ENCODE results near the gene ARHGAP23. TPM values are rescaled to one million over a fixed set of nuclear protein-coding genes. Genes with fewer than 3 reads are reported as not detected.

ARHGAP23 gene
- total and polyA plus RNA-seq, 7 donors, result 0.69 to 42.1 (median 11.2) TPM

- no peak for DNase-seq
- intact Hi-C loops (cut with DNase I), result no loop called here
- no peak overlapping the region for H3K27ac ChIP-seq
- TF ChIP-seq POLR2A (IDR thresholded peaks at IDR 0.05) (no peak), EP300 (IDR thresholded peaks at IDR 0.05) (no peak), CTCF (IDR thresholded peaks at IDR 0.05) (no peak), POLR2AphosphoS5 (IDR thresholded peaks at IDR 0.05) (no peak)
- H3K36me3 ChIP-seq, result no peaks in the 10 kb centered on the region
- no peaks in the 10 kb centered on the region for H3K27me3 ChIP-seq
- H3K4me1 ChIP-seq, result no peaks in the 10 kb centered on the region
- H3K4me3 ChIP-seq, result no peak overlapping the region
- H3K9me3 ChIP-seq, result no peaks in the 10 kb centered on the region
- 89 to 90% methylated on average over 11 of the region's 11 CpGs for WGBS, 2 donors
These were observed 118.1 kb downstream of the ARHGAP23 start for GRCh38 chr17:38546396-38546795.

- Histone ChIP-seq H3K4me1 (no peaks in the 10 kb centered on the region), H3K9me3 (no peaks in the 10 kb centered on the region), H3K4me3 (no peak overlapping the region), H3K36me3 (no peaks in the 10 kb centered on the region), H3K27me3 (no peaks in the 10 kb centered on the region), H3K27ac (no peak overlapping the region)
- intact Hi-C loops (cut with DNase I), result no loop called here
- TF ChIP-seq POLR2A (IDR thresholded peaks at IDR 0.05) (no peak), CTCF (IDR thresholded peaks at IDR 0.05) (no peak), POLR2AphosphoS5 (IDR thresholded peaks at IDR 0.05) (no peak), EP300 (IDR thresholded peaks at IDR 0.05) (no peak)
- no peak for DNase-seq
- 75 to 87% methylated on average over 12 of the region's 12 CpGs for WGBS, 2 donors
These were observed 119.2 kb downstream of the ARHGAP23 start for GRCh38 chr17:38547444-38547843.

- 80 to 81% methylated on average over 4 of the region's 4 CpGs for WGBS, 2 donors
- intact Hi-C loops (cut with DNase I), result no loop called here
- H3K4me1 ChIP-seq, result no peaks in the 10 kb centered on the region
- TF ChIP-seq CTCF (IDR thresholded peaks at IDR 0.05), result no peak
- no peak for TF ChIP-seq EP300 (IDR thresholded peaks at IDR 0.05)
- no peak for TF ChIP-seq POLR2A (IDR thresholded peaks at IDR 0.05)
- no peak for TF ChIP-seq POLR2AphosphoS5 (IDR thresholded peaks at IDR 0.05)
- DNase-seq, result no peak
- no peaks in the 10 kb centered on the region for H3K27me3 ChIP-seq
- no peak overlapping the region for H3K27ac ChIP-seq
- no peaks in the 10 kb centered on the region for H3K9me3 ChIP-seq
- no peaks in the 10 kb centered on the region for H3K36me3 ChIP-seq
- no peak overlapping the region for H3K4me3 ChIP-seq
These were observed 121.0 kb downstream of the ARHGAP23 start for GRCh38 chr17:38549285-38549684.

- 83 to 89% methylated on average over 8 of the region's 8 CpGs for WGBS, 2 donors
- H3K36me3 ChIP-seq, result no peaks in the 10 kb centered on the region
- no peak for DNase-seq
- no peaks in the 10 kb centered on the region for H3K9me3 ChIP-seq
- intact Hi-C loops (cut with DNase I), result no loop called here
- no peaks in the 10 kb centered on the region for H3K4me1 ChIP-seq
- TF ChIP-seq POLR2A (IDR thresholded peaks at IDR 0.05) (no peak), EP300 (IDR thresholded peaks at IDR 0.05) (no peak), POLR2AphosphoS5 (IDR thresholded peaks at IDR 0.05) (no peak), CTCF (IDR thresholded peaks at IDR 0.05) (no peak)
- no peak overlapping the region for H3K27ac ChIP-seq
- H3K27me3 ChIP-seq, result no peaks in the 10 kb centered on the region
- H3K4me3 ChIP-seq, result no peak overlapping the region
These were observed 122.4 kb downstream of the ARHGAP23 start for GRCh38 chr17:38550661-38551060.

GRCh38 chr17:38551121-38551520 lies 122.9 kb downstream of the ARHGAP23 start:
- Histone ChIP-seq H3K27me3 (peaks cover 0 to 2% (median 0%) of the 10 kb centered on the region in 3 donors), H3K9me3 (no peaks in the 10 kb centered on the region), H3K36me3 (no peaks in the 10 kb centered on the region), H3K4me3 (no peak overlapping the region), H3K27ac (no peak overlapping the region), H3K4me1 (no peaks in the 10 kb centered on the region)
- TF ChIP-seq CTCF (IDR thresholded peaks at IDR 0.05), result no peak
- no peak for TF ChIP-seq EP300 (IDR thresholded peaks at IDR 0.05)
- TF ChIP-seq POLR2AphosphoS5 (IDR thresholded peaks at IDR 0.05), result no peak
- no peak for TF ChIP-seq POLR2A (IDR thresholded peaks at IDR 0.05)
- WGBS, 2 donors, result 83 to 87% methylated on average over 9 of the region's 9 CpGs
- DNase-seq, result no peak
- intact Hi-C loops (cut with DNase I), result no loop called here
